Measurements from ENCODE around the gene CCDC68. TPM values are rescaled to one million over a fixed set of nuclear protein-coding genes. Genes with fewer than 3 reads are reported as not detected.
A peak's percentile ranks its signal among the peaks of the same experiment; 100 is the strongest.

The CCDC68 gene
- total and polyA plus RNA-seq, 2 of the 13 experiments (the other 11 are each of a cell fraction or from before 2014, with no cell fraction given), result 4.6 to 13.3 TPM

GRCh38 chr18:54946149-54946581 is 13.1 kb downstream of the CCDC68 start (continued):
- TF ChIP-seq USF2 (IDR thresholded peaks at IDR 0.05; ENCODE audit: low read depth, low read length) (no peak), USF2 (CRISPR knock-in tag; IDR thresholded peaks at IDR 0.05; ENCODE audit: borderline replicate concordance) (no peak), ZC3H4 (CRISPR knock-in tag; IDR thresholded peaks at IDR 0.05; ENCODE audit: borderline replicate concordance) (no peak), JUNB (CRISPR knock-in tag; IDR thresholded peaks at IDR 0.05; ENCODE audit: borderline replicate concordance) (no peak), TFDP1 (CRISPR knock-in tag; IDR thresholded peaks at IDR 0.05; ENCODE audit: borderline replicate concordance) (peak; percentile 59; the same call in 1 of the 2 replicates), PITX1 (CRISPR knock-in tag; IDR thresholded peaks at IDR 0.05) (peak; percentile 89), ZHX1 (CRISPR knock-in tag; IDR thresholded peaks at IDR 0.05; ENCODE audit: low read depth) (no peak), TEAD3 (CRISPR knock-in tag; optimal IDR thresholded peaks at IDR 0.05; ENCODE audit: borderline replicate concordance) (peak; percentile 91), ZNF841 (CRISPR knock-in tag; IDR thresholded peaks at IDR 0.05; ENCODE audit: borderline replicate concordance) (no peak), BCL3 (CRISPR knock-in tag; IDR thresholded peaks at IDR 0.05) (no peak), SRSF1 (optimal IDR thresholded peaks at IDR 0.05; ENCODE audit: low read depth, low read length) (no peak), GRHL1 (CRISPR knock-in tag; conservative IDR thresholded peaks at IDR 0.05) (no peak), SMAD1 (CRISPR knock-in tag; IDR thresholded peaks at IDR 0.05; ENCODE audit: borderline replicate concordance, low read depth) (no peak), STAT6 (CRISPR knock-in tag; IDR thresholded peaks at IDR 0.05; ENCODE audit: borderline replicate concordance) (no peak), GPBP1L1 (CRISPR knock-in tag; IDR thresholded peaks at IDR 0.05) (no peak), ZKSCAN1 (IDR thresholded peaks at IDR 0.05; ENCODE audit: low read length) (no peak)

Measured in HepG2 (cell line).